Eye (tissue), 1 donor: ENCODE results near the gene STX8.
"Not testable (repeated sequence)": the region's sequence is repeated elsewhere in the genome, so short reads cannot be mapped to it uniquely, and the experiment has no call there.

ENCODE experiments used
- DNase-seq: peaks from one replicate; pipeline ENCODE4 v3.0.0-alpha.2; 2015

Gene STX8

GRCh38 chr17:9290226-9290613 lies 285.4 kb downstream of the STX8 start:
- no peak for DNase-seq

GRCh38 chr17:9287306-9287705 lies 288.3 kb downstream of the STX8 start:
- DNase-seq, result no peak

GRCh38 chr17:9286434-9286833 lies 289.2 kb downstream of the STX8 start:
- peak; percentile 45 for DNase-seq

- no peak for DNase-seq
Measured at GRCh38 chr17:9285602-9286427, 289.8 kb downstream of the STX8 start.

GRCh38 chr17:9284884-9285283 lies 290.7 kb downstream of the STX8 start:
- no peak for DNase-seq

GRCh38 chr17:9283909-9284308 lies 291.7 kb downstream of the STX8 start:
- no peak for DNase-seq

GRCh38 chr17:9279893-9280292 lies 295.7 kb downstream of the STX8 start:
- DNase-seq, result no peak

- no peak for DNase-seq
Measured at GRCh38 chr17:9274973-9275372, 300.6 kb downstream of the STX8 start.

GRCh38 chr17:9273428-9274391 lies 301.9 kb downstream of the STX8 start:
- DNase-seq, result peak; percentile 20

- peak; percentile 39 for DNase-seq
Measured at GRCh38 chr17:9272501-9273200, 303.0 kb downstream of the STX8 start.

- DNase-seq, result peak; percentile 37
Measured at GRCh38 chr17:9271989-9272388, 303.6 kb downstream of the STX8 start.

- no peak for DNase-seq
Measured at GRCh38 chr17:9270921-9271320, 304.7 kb downstream of the STX8 start.

- DNase-seq, result no peak
Measured at GRCh38 chr17:9269350-9270035, 306.1 kb downstream of the STX8 start.

- DNase-seq, result no peak
Measured at GRCh38 chr17:9268546-9268945, 307.1 kb downstream of the STX8 start.

- no peak for DNase-seq
Measured at GRCh38 chr17:9266697-9267117, 308.9 kb downstream of the STX8 start.

GRCh38 chr17:9266031-9266680 lies 309.5 kb downstream of the STX8 start:
- no peak for DNase-seq

- DNase-seq, result no peak
Measured at GRCh38 chr17:9261081-9262012, 314.3 kb downstream of the STX8 start.

GRCh38 chr17:9259419-9259818 lies 316.2 kb downstream of the STX8 start:
- no peak for DNase-seq

- no peak for DNase-seq
Measured at GRCh38 chr17:9258115-9259015, 317.3 kb downstream of the STX8 start.

- DNase-seq, result not testable (repeated sequence)
Measured at GRCh38 chr17:9257630-9257965, 318.0 kb downstream of the STX8 start.
